ENCODE measurements around the gene CCHCR1. TPM values are rescaled to one million over a fixed set of nuclear protein-coding genes. Genes with fewer than 3 reads are reported as not detected.
"Not testable (repeated sequence)": the region's sequence is repeated elsewhere in the genome, so short reads cannot be mapped to it uniquely, and the experiment has no call there.

Gene CCHCR1
- total RNA-seq, 3 donors from 2014 or later = 25.7 to 53.3 (median 43.4) TPM

DNA sequence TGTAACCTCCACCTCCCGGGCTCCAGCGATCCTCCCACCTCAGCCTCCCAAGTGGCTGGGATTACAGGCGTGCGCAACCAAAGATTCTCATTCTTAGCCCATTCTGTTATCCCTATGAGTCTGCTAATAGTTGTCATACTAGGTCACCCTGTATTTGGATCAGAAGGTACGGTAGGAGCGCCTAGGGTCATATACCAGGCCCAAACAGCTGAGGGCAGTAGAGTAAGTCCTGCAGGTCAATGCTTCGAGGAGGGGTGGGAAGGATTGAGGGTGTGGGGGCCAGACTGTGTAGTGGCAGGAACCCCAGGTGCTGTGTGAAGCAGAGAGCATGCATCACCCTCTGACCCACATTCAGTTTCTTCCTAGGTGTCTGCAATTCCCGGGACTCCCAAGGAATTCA, 35.6 kb upstream of the CCHCR1 start:
- H3K36me3 ChIP-seq (ENCODE audit: low read depth) = no peaks in the 10 kb centered on the region
- ATAC-seq = no peak
- TF ChIP-seq, protein P1, sequence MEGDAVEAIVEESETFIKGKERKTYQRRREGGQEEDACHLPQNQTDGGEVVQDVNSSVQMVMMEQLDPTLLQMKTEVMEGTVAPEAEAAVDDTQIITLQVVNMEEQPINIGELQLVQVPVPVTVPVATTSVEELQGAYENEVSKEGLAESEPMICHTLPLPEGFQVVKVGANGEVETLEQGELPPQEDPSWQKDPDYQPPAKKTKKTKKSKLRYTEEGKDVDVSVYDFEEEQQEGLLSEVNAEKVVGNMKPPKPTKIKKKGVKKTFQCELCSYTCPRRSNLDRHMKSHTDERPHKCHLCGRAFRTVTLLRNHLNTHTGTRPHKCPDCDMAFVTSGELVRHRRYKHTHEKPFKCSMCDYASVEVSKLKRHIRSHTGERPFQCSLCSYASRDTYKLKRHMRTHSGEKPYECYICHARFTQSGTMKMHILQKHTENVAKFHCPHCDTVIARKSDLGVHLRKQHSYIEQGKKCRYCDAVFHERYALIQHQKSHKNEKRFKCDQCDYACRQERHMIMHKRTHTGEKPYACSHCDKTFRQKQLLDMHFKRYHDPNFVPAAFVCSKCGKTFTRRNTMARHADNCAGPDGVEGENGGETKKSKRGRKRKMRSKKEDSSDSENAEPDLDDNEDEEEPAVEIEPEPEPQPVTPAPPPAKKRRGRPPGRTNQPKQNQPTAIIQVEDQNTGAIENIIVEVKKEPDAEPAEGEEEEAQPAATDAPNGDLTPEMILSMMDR (IDR thresholded peaks at IDR 0.05) = no peak
- no peaks in the 10 kb centered on the region for H3K9me3 ChIP-seq
- H3K4me3 ChIP-seq = no peak overlapping the region
- H3K4me1 ChIP-seq (ENCODE audit: low read depth) = peaks cover 12% of the 10 kb centered on the region
- no peak for DNase-seq
- intact Hi-C loops (cut with DNase I, micrococcal nuclease) = loop anchor here (5.0 to 10.0 kb wide), 2 partner anchors 56 to 172 kb away; partner anchors contain the start of gene PSORS1C2 (in 2 of the 2)

- intact Hi-C loops (cut with DNase I, micrococcal nuclease) = loop anchor here (5.0 to 10.0 kb wide), 2 partner anchors 55 to 172 kb away; partner anchors contain the start of gene PSORS1C2 (in 2 of the 2)
- TF ChIP-seq, protein P1 (IDR thresholded peaks at IDR 0.05) = peak; percentile 32
- H3K4me1 ChIP-seq (ENCODE audit: low read depth) = peaks cover 12% of the 10 kb centered on the region
- H3K36me3 ChIP-seq (ENCODE audit: low read depth); H3K9me3 ChIP-seq; H3K4me3 ChIP-seq: not testable (repeated sequence)
- DNase-seq (peak; percentile 71 to 93 (median 84)), ATAC-seq (peak; percentile 55)
These were observed 35.0 kb upstream of the CCHCR1 start for GRCh38 chr6:31192431-31193105.

GRCh38 chr6:31190488-31190887, 32.9 kb upstream of the CCHCR1 start:
- TF ChIP-seq, protein P1 (IDR thresholded peaks at IDR 0.05) = no peak
- Histone ChIP-seq H3K4me1 (ENCODE audit: low read depth) (peaks cover 14% of the 10 kb centered on the region), H3K9me3 (no peaks in the 10 kb centered on the region), H3K4me3 (no peak overlapping the region), H3K36me3 (ENCODE audit: low read depth) (no peaks in the 10 kb centered on the region)
- intact Hi-C loops (cut with DNase I, micrococcal nuclease) = loop anchor here (5.0 to 10.0 kb wide), 2 partner anchors 53 to 174 kb away; partner anchors contain the start of gene PSORS1C2 (in 2 of the 2)
- DNase-seq (no peak), ATAC-seq (no peak)

GRCh38 chr6:31189223-31189622, 31.6 kb upstream of the CCHCR1 start:
- H3K9me3 ChIP-seq; ATAC-seq; intact Hi-C loops (cut with DNase I, micrococcal nuclease); DNase-seq; H3K4me3 ChIP-seq; H3K36me3 ChIP-seq (ENCODE audit: low read depth): not testable (repeated sequence)
- H3K4me1 ChIP-seq (ENCODE audit: low read depth) = peaks cover 14% of the 10 kb centered on the region

GRCh38 chr6:31187780-31188194, 30.2 kb upstream of the CCHCR1 start:
- Histone ChIP-seq H3K9me3 (no peaks in the 10 kb centered on the region), H3K4me3 (no peak overlapping the region), H3K4me1 (ENCODE audit: low read depth) (peaks cover 14% of the 10 kb centered on the region), H3K36me3 (ENCODE audit: low read depth) (no peaks in the 10 kb centered on the region)
- peak; percentile 91 for ATAC-seq
- TF ChIP-seq, protein P1 (IDR thresholded peaks at IDR 0.05) = no peak
- intact Hi-C loops (cut with DNase I, micrococcal nuclease) = no loop called here
- peak in 1 of 3 donors; percentile 62 for DNase-seq

DNA sequence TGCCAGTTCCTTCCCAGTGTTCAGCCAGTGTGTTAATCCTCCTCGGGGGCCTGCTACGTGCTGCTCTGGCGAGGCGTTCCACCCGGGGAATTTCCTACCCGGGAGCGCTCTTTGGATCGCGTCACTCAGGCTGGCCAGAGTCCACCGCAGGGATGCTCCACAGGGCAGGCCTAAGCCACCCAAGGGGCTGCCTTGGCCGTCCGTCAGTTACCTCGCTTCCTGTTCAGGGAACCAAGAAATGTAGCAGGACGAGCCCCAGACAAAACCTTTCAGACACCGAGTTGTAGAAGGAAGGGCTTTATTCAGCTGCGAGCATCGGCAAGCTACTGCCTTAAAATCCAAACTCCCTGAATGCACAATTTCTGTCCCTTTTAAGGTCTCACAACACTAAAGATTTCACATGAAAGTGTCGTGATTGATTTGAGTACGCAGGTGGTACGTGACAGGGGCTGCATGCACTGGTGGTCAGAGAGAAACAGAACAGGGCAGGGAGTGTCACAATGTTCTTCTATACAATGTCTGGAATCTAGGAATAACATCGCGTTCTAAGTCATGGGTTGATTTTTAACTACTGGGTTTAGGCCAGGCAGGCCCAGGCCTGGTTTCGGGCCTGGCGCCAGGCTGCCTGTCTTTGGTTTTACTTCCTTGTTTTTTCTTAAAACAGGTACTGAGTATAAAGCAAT, 28.6 kb upstream of the CCHCR1 start:
- Histone ChIP-seq H3K36me3 (ENCODE audit: low read depth) (no peaks in the 10 kb centered on the region), H3K4me3 (no peak overlapping the region), H3K4me1 (ENCODE audit: low read depth) (peaks cover 14% of the 10 kb centered on the region), H3K9me3 (no peaks in the 10 kb centered on the region)
- TF ChIP-seq, protein P1 (IDR thresholded peaks at IDR 0.05) = no peak
- ATAC-seq (peak; percentile 59), DNase-seq (peak; percentile 79 to 87 (median 84))
- intact Hi-C loops (cut with DNase I, micrococcal nuclease) = no loop called here

DNA sequence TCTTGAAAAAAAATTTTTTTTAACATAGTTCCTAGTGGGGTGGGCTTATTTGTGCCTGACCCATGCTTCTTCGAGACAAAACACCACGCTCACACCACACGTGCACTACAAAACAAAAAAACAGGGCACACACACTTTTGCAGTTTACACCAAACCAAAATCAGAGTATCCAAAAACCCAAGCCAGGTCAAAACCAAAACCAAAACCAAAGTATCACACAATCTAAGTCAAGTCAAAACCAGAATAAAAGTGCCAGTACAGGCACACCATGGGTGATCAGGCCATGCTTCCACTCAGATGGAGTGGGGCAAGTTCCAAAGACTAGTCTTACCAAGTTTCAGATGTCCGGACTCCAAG, 28.1 kb upstream of the CCHCR1 start:
- DNase-seq; H3K4me3 ChIP-seq; H3K9me3 ChIP-seq; ATAC-seq; intact Hi-C loops (cut with DNase I, micrococcal nuclease); H3K36me3 ChIP-seq (ENCODE audit: low read depth): not testable (repeated sequence)
- peaks cover 14% of the 10 kb centered on the region for H3K4me1 ChIP-seq (ENCODE audit: low read depth)

- intact Hi-C loops (cut with DNase I, micrococcal nuclease); H3K9me3 ChIP-seq; H3K36me3 ChIP-seq (ENCODE audit: low read depth); DNase-seq; ATAC-seq; H3K4me3 ChIP-seq: not testable (repeated sequence)
- H3K4me1 ChIP-seq (ENCODE audit: low read depth) = peaks cover 19% of the 10 kb centered on the region
These were observed 26.3 kb upstream of the CCHCR1 start for GRCh38 chr6:31183859-31184258.

DNA sequence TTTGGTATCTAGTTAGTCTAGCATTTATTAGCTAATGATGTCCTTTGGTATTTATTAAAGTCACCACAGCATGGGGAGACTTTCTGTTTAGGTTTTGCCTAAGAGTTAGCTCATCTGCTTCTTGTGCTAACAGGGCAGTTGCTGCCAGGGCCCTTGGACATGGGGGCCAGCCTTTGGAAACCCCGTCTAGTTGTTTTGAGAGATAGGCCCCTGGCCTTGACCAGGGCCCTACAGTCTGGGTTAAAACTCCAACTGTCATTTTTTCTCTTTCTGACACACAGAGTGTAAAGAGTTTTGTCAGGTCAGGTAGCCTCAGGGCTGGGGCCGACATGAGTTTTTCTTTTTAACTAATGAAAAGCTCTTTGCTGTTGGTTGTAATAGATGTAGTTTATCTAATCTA, 25.7 kb upstream of the CCHCR1 start:
- ATAC-seq; H3K9me3 ChIP-seq; DNase-seq; H3K36me3 ChIP-seq (ENCODE audit: low read depth); H3K4me3 ChIP-seq; intact Hi-C loops (cut with DNase I, micrococcal nuclease): not testable (repeated sequence)
- H3K4me1 ChIP-seq (ENCODE audit: low read depth) = peaks cover 20% of the 10 kb centered on the region

Measured in mucosa of descending colon (tissue), 3 donors.